GM12865 (cell line): ENCODE data around the gene KIF1C.
"Not testable (repeated sequence)": the region's sequence is repeated elsewhere in the genome, so short reads cannot be mapped to it uniquely, and the experiment has no call there.

Experiments used
- DNase-seq: peaks from one replicate; pipeline ENCODE4 v3.0.0; 2010; ENCODE audit warnings: low read depth
- H3K4me3 ChIP-seq: 2 replicates; pipeline ENCODE4 v1.5.1; 2011; ENCODE audit warnings: mild to moderate bottlenecking, low read depth, low read length, control low read depth
- TF ChIP-seq, protein P1 (sequence below): IDR thresholded peaks from 2 replicates; pipeline ENCODE4 v1.5.1; 2011; ENCODE audit warnings: low read length, control low read depth, low read depth, inconsistent platforms; ENCODE audit not compliant: insufficient read depth; ENCODE audit errors: missing control alignments

KIF1C gene

DNA sequence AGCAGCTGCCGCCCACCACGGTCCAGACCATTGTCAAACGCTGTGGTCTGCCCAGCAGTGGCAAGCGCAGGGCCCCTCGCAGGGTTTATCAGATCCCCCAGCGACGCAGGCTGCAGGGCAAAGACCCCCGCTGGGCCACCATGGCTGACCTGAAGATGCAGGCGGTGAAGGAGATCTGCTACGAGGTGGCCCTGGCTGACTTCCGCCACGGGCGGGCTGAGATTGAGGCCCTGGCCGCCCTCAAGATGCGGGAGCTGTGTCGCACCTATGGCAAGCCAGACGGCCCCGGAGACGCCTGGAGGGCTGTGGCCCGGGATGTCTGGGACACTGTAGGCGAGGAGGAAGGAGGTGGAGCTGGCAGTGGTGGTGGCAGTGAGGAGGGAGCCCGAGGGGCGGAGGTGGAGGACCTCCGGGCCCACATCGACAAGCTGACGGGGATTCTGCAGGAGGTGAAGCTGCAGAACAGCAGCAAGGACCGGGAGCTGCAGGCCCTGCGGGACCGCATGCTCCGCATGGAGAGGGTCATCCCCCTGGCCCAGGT is 24.5 kb downstream of the KIF1C start:
- H3K4me3 ChIP-seq = no peak overlapping the region
- DNase-seq = no peak
- TF ChIP-seq, protein P1, sequence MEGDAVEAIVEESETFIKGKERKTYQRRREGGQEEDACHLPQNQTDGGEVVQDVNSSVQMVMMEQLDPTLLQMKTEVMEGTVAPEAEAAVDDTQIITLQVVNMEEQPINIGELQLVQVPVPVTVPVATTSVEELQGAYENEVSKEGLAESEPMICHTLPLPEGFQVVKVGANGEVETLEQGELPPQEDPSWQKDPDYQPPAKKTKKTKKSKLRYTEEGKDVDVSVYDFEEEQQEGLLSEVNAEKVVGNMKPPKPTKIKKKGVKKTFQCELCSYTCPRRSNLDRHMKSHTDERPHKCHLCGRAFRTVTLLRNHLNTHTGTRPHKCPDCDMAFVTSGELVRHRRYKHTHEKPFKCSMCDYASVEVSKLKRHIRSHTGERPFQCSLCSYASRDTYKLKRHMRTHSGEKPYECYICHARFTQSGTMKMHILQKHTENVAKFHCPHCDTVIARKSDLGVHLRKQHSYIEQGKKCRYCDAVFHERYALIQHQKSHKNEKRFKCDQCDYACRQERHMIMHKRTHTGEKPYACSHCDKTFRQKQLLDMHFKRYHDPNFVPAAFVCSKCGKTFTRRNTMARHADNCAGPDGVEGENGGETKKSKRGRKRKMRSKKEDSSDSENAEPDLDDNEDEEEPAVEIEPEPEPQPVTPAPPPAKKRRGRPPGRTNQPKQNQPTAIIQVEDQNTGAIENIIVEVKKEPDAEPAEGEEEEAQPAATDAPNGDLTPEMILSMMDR = no peak

DNA sequence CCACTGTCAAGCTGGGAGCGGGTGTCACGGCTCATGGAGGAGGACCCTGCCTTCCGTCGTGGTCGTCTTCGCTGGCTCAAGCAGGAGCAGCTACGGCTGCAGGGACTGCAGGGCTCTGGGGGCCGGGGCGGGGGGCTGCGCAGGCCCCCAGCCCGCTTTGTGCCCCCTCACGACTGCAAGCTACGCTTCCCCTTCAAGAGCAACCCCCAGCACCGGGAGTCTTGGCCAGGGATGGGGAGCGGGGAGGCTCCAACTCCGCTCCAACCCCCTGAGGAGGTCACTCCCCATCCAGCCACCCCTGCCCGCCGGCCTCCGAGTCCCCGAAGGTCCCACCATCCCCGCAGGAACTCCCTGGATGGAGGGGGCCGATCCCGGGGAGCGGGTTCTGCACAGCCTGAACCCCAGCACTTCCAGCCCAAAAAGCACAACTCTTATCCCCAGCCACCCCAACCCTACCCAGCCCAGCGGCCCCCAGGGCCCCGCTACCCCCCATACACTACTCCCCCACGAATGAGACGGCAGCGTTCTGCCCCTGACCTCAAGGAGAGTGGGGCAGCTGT is 25.9 kb downstream of the KIF1C start:
- TF ChIP-seq, protein P1 = no peak
- no peak overlapping the region for H3K4me3 ChIP-seq
- no peak for DNase-seq

DNA sequence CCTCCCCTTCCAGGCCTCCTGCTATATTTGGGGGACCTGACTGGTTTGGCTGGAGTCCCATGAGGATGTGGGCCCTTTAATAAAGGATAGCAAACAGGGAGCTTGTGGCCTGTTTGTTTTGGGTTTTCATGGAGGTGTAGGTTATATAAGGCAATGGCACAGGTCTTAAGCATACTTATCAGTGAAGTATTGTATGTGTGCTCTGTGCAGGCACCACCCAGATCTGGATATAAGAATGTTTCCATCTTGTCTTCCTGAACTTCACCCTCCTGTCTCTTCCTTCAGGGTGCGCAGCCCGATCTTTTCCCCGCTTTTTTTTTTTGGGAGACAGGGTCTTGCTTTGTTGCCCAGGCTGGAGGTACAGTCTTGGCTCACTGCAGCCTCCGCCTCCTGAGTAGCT is 26.9 kb downstream of the KIF1C start:
- no peak overlapping the region for H3K4me3 ChIP-seq
- no peak for DNase-seq
- TF ChIP-seq, protein P1 = no peak

DNA sequence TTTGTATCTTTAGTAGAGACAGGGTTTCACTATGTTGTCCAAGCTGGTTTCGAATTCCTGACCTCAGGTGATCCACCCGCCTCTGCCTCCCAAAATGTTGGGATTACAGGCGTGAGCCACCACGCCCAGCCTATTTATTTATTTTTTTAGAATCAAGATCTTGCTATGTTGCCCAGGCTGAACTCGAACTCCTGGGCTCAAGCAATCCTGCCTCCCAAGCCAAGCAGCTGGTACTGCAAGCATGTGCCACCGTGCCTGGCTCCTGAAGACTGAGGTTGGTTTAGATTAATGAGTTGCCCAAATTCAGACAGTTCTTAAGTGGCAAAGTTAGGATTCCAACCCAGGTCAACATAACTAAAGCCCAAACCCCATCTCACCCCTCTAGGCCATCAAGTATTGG is 29.5 kb downstream of the KIF1C start:
- TF ChIP-seq, protein P1 = no peak

DNA sequence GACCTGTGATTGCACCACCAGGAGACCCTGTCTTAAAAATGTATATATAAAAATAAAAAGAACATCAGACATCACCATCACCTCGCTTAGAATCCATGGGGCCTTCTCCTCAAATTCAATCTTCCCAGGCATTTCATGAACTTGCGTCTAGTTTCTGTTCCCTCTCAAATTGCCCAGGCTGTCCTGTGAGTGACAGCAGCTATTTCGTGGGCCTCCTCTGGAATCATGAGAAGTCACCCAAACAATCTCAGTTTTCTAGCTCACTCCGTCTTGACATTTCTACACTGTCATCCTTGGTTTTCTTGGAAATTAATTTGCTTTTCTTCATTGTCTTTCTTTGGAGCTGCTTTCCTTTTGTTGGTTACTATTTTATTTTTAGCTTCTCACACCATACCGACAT is 30.2 kb downstream of the KIF1C start:
- no peak for DNase-seq
- TF ChIP-seq, protein P1 = no peak
- no peak overlapping the region for H3K4me3 ChIP-seq

More for the DNA sequence above, 29.5 kb downstream of the KIF1C start:
- no peak overlapping the region for H3K4me3 ChIP-seq
- DNase-seq = no peak

DNA sequence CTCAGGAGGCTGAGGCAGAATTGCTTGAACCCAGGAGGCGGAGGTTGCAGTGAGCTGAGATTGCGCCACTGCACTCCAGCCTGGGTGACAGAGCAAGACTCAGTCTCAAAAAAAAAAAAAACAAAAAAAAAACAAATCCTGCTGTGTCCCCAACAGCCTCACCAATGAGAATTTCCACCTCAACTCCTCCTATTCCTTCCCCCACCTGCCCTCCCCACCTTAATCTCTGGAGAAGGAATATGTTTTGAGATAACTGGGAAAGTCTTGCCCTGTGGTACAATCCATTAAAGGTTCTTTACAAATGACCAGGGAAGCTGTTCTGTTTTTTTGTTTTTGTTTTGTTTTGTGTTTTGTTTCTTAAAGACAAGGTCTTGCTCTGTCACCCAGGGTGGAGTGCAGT is 32.4 kb downstream of the KIF1C start:
- H3K4me3 ChIP-seq, DNase-seq: not testable (repeated sequence)

DNA sequence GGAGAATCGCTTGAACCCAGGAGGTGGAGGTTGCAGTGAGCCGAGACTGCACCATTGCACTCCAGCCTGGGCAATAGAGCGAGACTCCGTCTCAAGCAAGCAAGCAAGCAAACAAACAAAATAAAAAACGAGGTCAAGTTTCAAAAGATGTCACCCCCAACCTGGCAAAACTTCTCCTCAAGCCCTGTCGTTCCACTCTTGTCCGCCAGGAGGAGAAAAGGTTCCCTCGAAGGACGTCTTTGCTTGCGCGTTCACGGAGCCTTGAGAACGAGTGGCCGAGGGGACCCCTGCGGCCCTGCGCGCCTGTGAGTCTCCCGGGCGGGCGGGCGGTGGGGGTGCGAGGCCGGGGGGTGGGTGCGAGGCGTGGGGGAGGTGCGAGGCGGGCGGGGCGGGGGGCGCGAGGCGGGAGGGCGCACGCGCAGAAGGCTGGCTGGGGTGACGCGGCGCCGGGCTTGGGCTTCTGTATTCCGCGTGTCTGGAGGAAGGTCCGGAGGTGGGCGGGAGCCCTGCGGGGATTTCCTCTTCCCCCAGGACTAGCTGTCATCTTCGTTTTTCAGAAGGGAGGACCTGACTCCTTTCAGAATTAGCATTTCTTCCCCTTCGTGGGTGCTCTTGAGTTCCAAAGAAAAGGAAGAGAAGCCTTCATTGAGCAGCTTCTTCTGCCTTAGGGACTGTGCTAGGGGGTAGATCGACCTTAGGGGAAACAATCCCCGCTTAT is 33.8 kb downstream of the KIF1C start:
- peak; percentile 94 for DNase-seq
- TF ChIP-seq, protein P1 = peak; percentile 80

More for the DNA sequence above, 33.8 kb downstream of the KIF1C start:
- peak overlapping the region; percentile 58 for H3K4me3 ChIP-seq
